ENCODE data around the gene CCL2. TPM values are rescaled to one million over a fixed set of nuclear protein-coding genes. Genes with fewer than 3 reads are reported as not detected.

The CCL2 gene
- total and polyA plus RNA-seq, 7 donors: 5.0 to 28.3 (median 8.0) TPM

- Histone ChIP-seq H3K36me3 (ENCODE audit: insufficient read depth in 1 of 2, low read depth in 1 of 2) (no peaks in the 10 kb centered on the region), H3K27ac (peak overlapping the region; percentile 58), H3K9me3 (no peaks in the 10 kb centered on the region), H3K27me3 (ENCODE audit: insufficient read depth in 3 of 3, low read length in 2 of 3) (peaks cover 0 to 6% (median 0%) of the 10 kb centered on the region in 3 donors), H3K4me1 (peaks cover 37% of the 10 kb centered on the region), H3K4me3 (no peak overlapping the region)
- 23 to 37% (median 25%) methylated on average over 3 of the region's 3 CpGs for WGBS, 3 donors
- intact Hi-C loops (cut with DNase I): loop anchor here (5.0 kb wide), 2 partner anchors 37 to 58 kb away; no protein-coding TSS in a partner anchor
- ATAC-seq (peak; percentile 23 to 62 (median 43)), DNase-seq (no peak)
- TF ChIP-seq, protein P1, sequence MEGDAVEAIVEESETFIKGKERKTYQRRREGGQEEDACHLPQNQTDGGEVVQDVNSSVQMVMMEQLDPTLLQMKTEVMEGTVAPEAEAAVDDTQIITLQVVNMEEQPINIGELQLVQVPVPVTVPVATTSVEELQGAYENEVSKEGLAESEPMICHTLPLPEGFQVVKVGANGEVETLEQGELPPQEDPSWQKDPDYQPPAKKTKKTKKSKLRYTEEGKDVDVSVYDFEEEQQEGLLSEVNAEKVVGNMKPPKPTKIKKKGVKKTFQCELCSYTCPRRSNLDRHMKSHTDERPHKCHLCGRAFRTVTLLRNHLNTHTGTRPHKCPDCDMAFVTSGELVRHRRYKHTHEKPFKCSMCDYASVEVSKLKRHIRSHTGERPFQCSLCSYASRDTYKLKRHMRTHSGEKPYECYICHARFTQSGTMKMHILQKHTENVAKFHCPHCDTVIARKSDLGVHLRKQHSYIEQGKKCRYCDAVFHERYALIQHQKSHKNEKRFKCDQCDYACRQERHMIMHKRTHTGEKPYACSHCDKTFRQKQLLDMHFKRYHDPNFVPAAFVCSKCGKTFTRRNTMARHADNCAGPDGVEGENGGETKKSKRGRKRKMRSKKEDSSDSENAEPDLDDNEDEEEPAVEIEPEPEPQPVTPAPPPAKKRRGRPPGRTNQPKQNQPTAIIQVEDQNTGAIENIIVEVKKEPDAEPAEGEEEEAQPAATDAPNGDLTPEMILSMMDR (IDR thresholded peaks at IDR 0.05): no peak
Observed at GRCh38 chr17:34254146-34254545, 939 bp upstream of the CCL2 start.

DNA sequence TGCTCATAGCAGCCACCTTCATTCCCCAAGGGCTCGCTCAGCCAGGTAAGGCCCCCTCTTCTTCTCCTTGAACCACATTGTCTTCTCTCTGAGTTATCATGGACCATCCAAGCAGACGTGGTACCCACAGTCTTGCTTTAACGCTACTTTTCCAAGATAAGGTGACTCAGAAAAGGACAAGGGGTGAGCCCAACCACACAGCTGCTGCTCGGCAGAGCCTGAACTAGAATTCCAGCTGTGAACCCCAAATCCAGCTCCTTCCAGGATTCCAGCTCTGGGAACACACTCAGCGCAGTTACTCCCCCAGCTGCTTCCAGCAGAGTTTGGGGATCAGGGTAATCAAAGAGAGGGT lies 272 bp downstream of the CCL2 start:
- no peaks in the 10 kb centered on the region for H3K9me3 ChIP-seq
- no peak for DNase-seq
- peak overlapping the region; percentile 63 for H3K4me3 ChIP-seq
- intact Hi-C loops (cut with DNase I): no loop called here
- H3K4me1 ChIP-seq: peaks cover 31% of the 10 kb centered on the region
- 12 to 18% (median 16%) methylated on average over 5 of the region's 5 CpGs for WGBS, 3 donors
- H3K27ac ChIP-seq: peak overlapping the region; percentile 58
- ATAC-seq: no peak
- TF ChIP-seq, protein P1 (IDR thresholded peaks at IDR 0.05): no peak
- peaks cover 0 to 12% (median 0%) of the 10 kb centered on the region in 3 donors for H3K27me3 ChIP-seq (ENCODE audit: insufficient read depth in 3 of 3, low read length in 2 of 3)
- H3K36me3 ChIP-seq (ENCODE audit: insufficient read depth in 1 of 2, low read depth in 1 of 2): no peaks in the 10 kb centered on the region

GRCh38 chr17:34255841-34256240 lies 756 bp downstream of the CCL2 start:
- TF ChIP-seq, protein P1 (IDR thresholded peaks at IDR 0.05): no peak
- Histone ChIP-seq H3K36me3 (ENCODE audit: insufficient read depth in 1 of 2, low read depth in 1 of 2) (no peaks in the 10 kb centered on the region), H3K4me3 (peak overlapping the region; percentile 63), H3K4me1 (peaks cover 31% of the 10 kb centered on the region), H3K27me3 (ENCODE audit: insufficient read depth in 3 of 3, low read length in 2 of 3) (peaks cover 0 to 12% (median 0%) of the 10 kb centered on the region in 3 donors), H3K9me3 (no peaks in the 10 kb centered on the region), H3K27ac (peak overlapping the region; percentile 58)
- no peak for DNase-seq
- intact Hi-C loops (cut with DNase I): no loop called here
- no peak for ATAC-seq
- 44 to 79% (median 64%) methylated on average over 1 of the region's 1 CpG for WGBS, 3 donors

GRCh38 chr17:34257299-34257985 lies 2.4 kb downstream of the CCL2 start:
- intact Hi-C loops (cut with DNase I): no loop called here
- ATAC-seq (no peak), DNase-seq (no peak)
- Histone ChIP-seq H3K9me3 (no peaks in the 10 kb centered on the region), H3K4me3 (no peak overlapping the region), H3K36me3 (ENCODE audit: insufficient read depth in 1 of 2, low read depth in 1 of 2) (no peaks in the 10 kb centered on the region), H3K27me3 (ENCODE audit: insufficient read depth in 3 of 3, low read length in 2 of 3) (peaks cover 0 to 12% (median 0%) of the 10 kb centered on the region in 3 donors), H3K27ac (no peak overlapping the region), H3K4me1 (peaks cover 20% of the 10 kb centered on the region)
- TF ChIP-seq, protein P1 (IDR thresholded peaks at IDR 0.05): no peak
- WGBS, 3 donors: 72 to 82% (median 78%) methylated on average over 5 of the region's 5 CpGs

GRCh38 chr17:34257986-34258326 lies 2.9 kb downstream of the CCL2 start:
- no peaks in the 10 kb centered on the region for H3K36me3 ChIP-seq (ENCODE audit: insufficient read depth in 1 of 2, low read depth in 1 of 2)
- H3K27ac ChIP-seq: no peak overlapping the region
- H3K4me3 ChIP-seq: no peak overlapping the region
- peaks cover 14% of the 10 kb centered on the region for H3K4me1 ChIP-seq
- TF ChIP-seq, protein P1 (IDR thresholded peaks at IDR 0.05): no peak
- intact Hi-C loops (cut with DNase I): no loop called here
- 66 to 74% (median 72%) methylated on average over 1 of the region's 1 CpG for WGBS, 3 donors
- no peaks in the 10 kb centered on the region for H3K9me3 ChIP-seq
- no peak for ATAC-seq
- H3K27me3 ChIP-seq (ENCODE audit: insufficient read depth in 3 of 3, low read length in 2 of 3): peaks cover 0 to 12% (median 0%) of the 10 kb centered on the region in 3 donors
- DNase-seq: no peak

Measured in psoas muscle (tissue), 8 donors.